HG03520 (cell line): ENCODE data around the gene COG7.
A peak's percentile ranks its signal among the peaks of the same experiment; 100 is the strongest.
"Not testable (repeated sequence)": the region's sequence is repeated elsewhere in the genome, so short reads cannot be mapped to it uniquely, and the experiment has no call there.

ENCODE experiments used
- ATAC-seq: cut with Tn5 transposase; IDR thresholded peaks from one replicate; pipeline ENCODE4 v1.9.1; 2021; ENCODE audit warnings: mild to moderate bottlenecking, moderate library complexity; ENCODE audit not compliant: unreplicated experiment

The COG7 gene

GRCh38 chr16:23452572-23453337 is at the start of gene COG7:
Gene COG7 (minus strand): TSS chr16:23453189. CDS start chr16:23452994, 195 bp downstream.
- peak; percentile 78 for ATAC-seq

GRCh38 chr16:23502466-23502865 is 49.5 kb upstream of the COG7 start:
- ATAC-seq: no peak

GRCh38 chr16:23501291-23501690 is 48.3 kb upstream of the COG7 start:
- no peak for ATAC-seq

GRCh38 chr16:23500862-23501225 is 47.9 kb upstream of the COG7 start:
- ATAC-seq: no peak

- ATAC-seq: no peak
Observed at GRCh38 chr16:23500212-23500861, 47.3 kb upstream of the COG7 start.

- no peak for ATAC-seq
Observed at GRCh38 chr16:23499801-23500200, 46.8 kb upstream of the COG7 start.

GRCh38 chr16:23498863-23499262 is 45.9 kb upstream of the COG7 start:
- ATAC-seq: no peak

GRCh38 chr16:23497543-23497868 is 44.5 kb upstream of the COG7 start:
- no peak for ATAC-seq

- no peak for ATAC-seq
Observed at GRCh38 chr16:23496821-23497542, 44.0 kb upstream of the COG7 start.

- no peak for ATAC-seq
Observed at GRCh38 chr16:23495671-23496070, 42.7 kb upstream of the COG7 start.

- no peak for ATAC-seq
Observed at GRCh38 chr16:23494188-23494587, 41.2 kb upstream of the COG7 start.

- ATAC-seq: no peak
Observed at GRCh38 chr16:23491490-23492391, 38.8 kb upstream of the COG7 start.

- no peak for ATAC-seq
Observed at GRCh38 chr16:23486480-23486879, 33.5 kb upstream of the COG7 start.

GRCh38 chr16:23485841-23486240 is 32.9 kb upstream of the COG7 start:
- ATAC-seq: no peak

- ATAC-seq: no peak
Observed at GRCh38 chr16:23485257-23485614, 32.2 kb upstream of the COG7 start.

GRCh38 chr16:23484510-23485256 is 31.7 kb upstream of the COG7 start:
- no peak for ATAC-seq

- ATAC-seq: not testable (repeated sequence)
Observed at GRCh38 chr16:23483492-23483891, 30.5 kb upstream of the COG7 start.

GRCh38 chr16:23482778-23483177 is 29.8 kb upstream of the COG7 start:
- no peak for ATAC-seq

- no peak for ATAC-seq
Observed at GRCh38 chr16:23480257-23480656, 27.3 kb upstream of the COG7 start.

GRCh38 chr16:23479138-23479537 is 26.1 kb upstream of the COG7 start:
- no peak for ATAC-seq
